ENCODE data around the gene ESRP2. TPM values are rescaled to one million over a fixed set of nuclear protein-coding genes. Genes with fewer than 3 reads are reported as not detected.
A peak's percentile ranks its signal among the peaks of the same experiment; 100 is the strongest.

The ESRP2 gene
- polyA plus RNA-seq, 10 donors, result 0.32 to 10.1 (median 0.79) TPM

DNA sequence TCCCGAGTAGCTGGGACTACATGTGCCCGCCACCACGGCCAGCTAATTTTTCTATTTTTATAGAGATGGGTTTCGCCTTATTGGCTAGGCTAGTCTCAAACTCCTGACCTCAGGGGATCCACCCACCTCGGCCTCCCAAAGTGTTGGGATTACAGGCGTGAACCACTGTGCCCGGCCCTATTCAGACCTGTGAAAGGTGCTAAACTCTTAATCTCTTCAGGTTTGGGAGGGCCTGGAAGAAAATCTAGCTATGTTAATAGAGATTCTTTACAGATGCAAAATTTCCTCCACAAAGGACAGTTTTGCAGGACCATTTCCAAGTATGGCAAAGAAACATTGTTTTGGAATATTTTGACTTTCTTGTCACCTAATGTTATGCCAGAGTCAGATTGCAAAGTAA lies 6.2 kb upstream of the ESRP2 start:
- DNase-seq, result no peak

DNA sequence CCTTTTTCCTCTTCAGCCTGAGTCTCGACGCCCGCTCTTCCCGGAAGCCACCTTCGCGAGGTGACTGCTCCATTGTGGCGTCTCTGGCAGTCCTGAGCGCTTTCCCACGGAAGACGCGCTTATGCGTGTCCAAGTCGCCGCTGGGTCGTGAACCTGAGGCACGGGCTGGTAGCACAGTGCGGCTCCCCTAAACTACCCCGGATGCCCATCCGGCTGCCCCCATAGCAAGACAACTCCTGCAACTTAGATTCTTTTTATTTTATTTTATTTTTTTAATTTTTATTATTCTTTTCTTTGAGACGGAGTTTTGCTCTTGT lies 2.1 kb upstream of the ESRP2 start:
- no peak for DNase-seq

DNA sequence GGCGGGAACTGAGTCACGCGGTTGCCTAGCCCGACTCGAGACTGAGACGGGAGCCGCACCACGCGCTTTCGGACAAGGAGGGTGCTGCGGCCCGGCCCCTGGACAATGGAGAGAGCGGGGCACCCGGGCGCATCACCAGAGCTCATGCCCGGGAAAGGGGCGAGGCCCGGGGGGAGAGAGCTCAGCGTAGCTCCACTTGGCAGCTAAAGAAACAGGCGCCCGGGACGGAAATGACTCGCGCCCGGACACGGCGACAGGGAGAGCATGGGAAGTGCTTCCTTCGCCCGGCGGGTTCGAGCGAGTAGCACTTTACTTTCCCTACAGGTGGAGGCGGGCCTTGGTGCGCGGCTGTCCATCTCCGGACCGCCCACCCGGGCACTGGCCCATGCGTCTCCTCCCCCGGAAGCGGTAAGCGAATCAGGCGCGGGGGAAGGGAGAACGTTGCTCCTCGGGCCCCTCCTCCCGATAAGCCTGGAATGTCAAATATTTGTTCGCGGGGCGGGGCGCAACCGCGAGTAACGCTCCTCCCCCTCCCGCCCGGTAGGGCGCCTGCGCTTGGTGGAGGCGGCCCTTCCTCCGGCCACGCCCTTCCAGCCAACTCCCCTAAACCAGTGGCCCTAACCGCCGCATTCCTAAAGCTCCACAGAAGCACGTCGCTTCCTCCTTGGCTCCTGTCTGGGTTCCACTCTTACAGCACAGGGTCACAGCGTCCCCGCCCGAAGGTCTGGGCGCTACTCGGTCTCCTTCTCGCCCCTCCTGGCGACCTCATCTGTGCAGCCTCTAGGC lies 1.5 kb upstream of the ESRP2 start:
- peak; percentile 97 to 98 (median 98) for DNase-seq

DNA sequence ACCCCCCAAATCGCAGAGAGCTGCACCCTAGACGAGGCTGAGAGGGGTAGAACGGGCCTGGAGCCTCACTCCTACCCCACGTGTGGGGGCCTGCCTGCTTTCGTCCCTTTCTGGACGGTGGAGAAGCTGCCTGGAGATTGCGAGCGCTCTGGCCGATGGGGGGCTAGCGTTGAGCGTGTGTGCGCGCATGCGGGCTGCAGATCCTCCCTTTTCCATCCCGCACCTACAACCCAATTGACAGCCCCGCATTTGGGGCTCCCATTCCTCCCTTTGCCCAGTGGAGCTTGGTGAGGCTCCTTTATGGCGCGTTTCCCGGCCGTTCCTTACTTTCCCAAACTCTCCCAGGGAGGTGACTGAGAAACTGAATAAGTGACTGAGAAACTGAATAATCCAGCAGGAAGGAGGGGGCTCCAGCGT lies 907 bp upstream of the ESRP2 start:
- DNase-seq, result peak in 1 of 3 donors; percentile 71

DNA sequence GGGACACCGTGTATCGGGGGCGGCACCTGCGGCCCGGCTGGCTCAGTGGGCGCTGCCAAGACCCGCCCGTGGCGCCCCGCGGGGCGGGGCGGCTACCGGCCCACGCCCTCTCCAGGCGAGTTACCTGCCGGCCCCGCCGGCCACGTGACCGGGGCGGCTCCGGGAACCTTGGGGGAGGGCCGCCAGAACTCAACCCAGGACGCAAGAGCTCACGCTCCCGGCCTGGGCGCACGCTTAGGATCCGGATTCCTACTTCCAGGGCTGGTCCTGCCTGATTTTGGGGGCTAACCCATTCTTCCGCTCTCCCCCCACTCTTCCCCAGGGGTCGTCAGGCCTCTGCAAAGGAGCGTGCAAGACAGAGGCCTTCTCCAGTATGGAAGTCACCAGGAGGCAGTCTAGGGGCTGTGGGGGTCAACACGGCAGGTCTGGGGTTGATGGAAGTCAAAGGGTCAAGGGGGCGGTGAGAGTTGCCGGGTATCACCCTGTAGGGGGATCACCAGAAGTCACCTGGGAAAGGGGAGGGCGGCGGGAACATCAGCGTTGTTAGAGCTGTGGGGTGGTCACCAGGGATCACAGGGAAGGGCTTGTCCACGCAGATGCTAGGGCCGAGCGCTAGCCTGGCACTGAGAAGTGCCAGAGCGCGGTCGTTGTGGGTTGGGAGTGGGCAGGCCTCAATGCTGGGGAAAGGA lies 354 bp upstream of the ESRP2 start:
- DNase-seq, result peak in 1 of 3 donors; percentile 47

DNA sequence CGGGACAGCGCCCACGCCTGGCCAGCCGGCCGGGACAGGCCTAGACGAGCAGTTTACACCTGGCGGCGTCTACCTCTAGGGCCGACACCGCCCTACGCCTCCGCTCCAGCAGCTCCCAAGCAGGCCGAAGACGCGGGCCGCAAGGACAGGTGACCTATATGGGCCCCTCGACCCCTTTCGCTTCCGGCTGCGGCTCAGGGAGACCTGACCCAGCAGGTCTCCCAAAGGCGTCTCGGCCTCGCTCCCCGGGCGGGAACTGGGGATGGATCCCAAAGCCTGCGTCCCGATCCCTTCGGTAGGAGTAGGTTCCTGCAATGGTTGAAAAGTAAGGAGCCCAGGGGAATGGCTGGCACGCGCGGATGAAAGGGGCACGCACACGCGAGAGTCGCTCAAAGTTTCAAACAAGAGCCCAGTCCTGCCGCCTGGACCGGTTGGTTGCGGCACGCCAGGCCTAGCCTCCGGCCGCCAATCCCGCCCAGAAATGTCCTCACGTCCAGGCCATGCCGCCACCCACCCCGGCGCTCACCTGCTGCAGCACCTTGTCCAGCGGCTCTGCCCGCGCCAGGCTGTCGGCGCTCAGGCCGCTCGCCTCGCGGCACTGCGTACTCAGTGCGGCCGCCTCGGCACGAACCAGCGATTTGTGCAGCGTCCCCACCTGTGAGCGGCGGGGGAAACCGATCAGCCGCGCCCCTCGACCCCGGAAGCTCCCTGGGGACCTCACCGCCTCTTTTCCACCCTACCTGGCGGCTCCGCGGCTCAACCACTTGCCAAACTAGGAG lies 630 bp downstream of the ESRP2 start:
- no peak for DNase-seq

DNA sequence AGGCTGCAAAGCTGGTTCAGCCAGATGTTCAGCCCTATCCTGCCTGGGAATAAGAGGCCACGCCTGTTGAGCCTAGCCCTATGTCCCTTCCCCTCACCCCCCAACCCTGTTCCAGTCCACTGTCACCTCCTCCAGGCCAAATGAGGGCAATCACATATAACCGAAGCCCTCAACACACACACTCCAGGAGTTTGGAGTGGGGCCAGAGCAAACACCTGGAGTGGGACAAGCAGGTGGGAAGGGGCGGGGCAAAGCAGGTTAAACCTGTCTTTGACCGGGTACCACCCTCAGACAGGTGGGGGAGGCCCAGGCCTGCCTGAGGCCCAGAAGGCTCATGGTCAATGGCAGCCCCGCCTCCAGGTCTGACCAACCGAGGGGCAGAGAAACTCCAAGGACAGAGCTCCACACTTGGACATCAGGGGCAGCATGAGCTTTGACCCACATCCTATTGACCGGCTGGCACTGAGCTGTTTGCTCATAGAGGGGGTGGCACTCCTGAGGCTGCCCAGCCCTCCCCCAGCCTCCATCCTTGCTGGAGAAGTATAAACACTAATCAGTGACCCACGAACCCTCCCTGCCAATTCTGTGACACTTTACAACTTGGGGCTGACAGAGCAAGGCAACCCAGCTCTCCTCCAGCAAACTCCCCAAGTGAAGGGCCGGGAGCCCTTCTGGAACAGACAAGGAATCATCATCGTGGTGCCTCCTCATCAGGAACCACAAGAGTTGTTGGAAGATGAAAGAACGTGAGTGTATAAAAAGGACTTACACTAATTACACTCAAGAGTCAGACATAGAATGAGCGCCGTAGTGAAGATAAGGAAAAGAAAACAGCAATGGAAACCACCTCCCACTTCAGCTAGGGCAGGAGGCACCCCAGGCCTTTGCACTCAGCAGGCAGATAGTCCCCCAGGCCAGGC lies 1.5 kb downstream of the ESRP2 start:
- DNase-seq, result peak in 1 of 3 donors; percentile 25

DNA sequence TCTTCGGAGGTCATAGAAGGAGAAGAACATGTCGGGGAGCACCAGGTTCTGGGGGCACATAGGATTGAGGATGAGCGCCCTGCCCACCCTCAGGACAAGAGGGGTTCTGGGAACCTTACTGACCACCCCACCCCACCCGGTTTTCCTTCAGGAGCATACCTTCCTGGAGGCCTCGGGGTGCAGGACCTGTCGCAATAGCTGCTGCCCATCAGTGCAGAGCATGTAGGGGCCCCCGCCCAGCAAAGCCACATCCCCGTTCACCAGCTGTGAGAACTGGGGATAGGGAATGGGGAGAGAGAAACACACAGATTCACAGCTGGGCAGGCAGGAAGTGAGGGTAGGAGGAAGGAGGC lies 2.1 kb downstream of the ESRP2 start:
- DNase-seq, result peak in 1 of 3 donors; percentile 20

DNA sequence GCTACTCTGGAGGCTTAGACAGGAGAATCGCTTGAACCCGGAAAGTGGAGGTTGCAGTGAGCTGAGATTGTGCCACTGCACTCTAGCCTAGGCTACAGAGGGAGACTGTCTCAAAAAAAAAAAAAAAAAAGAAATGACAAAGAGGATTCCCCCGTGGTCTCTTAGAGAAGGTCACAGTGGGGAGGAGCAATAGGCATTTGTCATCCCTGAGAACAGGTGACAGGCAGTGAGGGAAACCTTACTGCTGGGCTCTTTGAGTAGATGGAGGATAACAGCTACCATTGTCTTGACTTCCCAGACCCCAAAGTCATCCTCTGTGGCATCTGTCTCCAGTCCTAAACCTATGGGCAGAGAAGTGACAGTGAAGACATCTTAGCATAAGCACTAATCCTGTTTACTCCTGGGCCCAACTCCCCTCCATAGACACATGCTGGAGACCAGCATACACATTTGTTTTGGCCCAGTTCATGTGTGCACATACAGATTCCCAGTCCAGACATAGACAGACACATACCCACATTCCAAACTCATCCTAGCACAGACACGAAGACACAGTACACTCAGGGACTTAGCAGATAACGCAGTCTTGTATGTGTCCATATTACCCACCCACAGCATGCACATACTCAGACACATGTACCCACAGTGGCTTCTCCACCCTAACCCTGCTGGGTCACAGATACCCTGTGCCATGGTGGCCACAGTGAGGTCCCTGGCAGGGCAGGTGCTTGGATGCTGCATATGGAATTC lies 2.7 kb downstream of the ESRP2 start:
- peak in 1 of 3 donors; percentile 12 for DNase-seq

DNA sequence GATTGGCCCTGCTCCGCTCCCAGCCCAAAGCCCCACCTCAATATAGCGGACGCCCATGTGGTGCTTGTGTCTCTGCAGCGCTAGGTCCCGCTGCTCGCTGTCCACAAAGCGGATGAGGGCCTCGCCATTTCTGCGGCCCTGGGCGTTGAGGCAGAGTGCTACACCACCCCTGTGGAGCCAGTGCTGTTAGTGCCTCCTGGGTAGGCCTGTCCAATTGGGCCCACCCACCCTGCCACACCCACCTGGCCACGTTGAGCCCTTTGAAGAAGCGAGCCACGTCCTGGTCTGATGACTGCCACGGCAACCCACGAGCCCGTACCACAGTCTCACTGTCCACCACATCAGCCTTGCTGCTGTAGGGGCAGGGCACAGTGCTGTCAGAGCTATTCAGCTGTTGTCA lies 3.6 kb downstream of the ESRP2 start:
- peak in 1 of 3 donors; percentile 7 for DNase-seq

DNA sequence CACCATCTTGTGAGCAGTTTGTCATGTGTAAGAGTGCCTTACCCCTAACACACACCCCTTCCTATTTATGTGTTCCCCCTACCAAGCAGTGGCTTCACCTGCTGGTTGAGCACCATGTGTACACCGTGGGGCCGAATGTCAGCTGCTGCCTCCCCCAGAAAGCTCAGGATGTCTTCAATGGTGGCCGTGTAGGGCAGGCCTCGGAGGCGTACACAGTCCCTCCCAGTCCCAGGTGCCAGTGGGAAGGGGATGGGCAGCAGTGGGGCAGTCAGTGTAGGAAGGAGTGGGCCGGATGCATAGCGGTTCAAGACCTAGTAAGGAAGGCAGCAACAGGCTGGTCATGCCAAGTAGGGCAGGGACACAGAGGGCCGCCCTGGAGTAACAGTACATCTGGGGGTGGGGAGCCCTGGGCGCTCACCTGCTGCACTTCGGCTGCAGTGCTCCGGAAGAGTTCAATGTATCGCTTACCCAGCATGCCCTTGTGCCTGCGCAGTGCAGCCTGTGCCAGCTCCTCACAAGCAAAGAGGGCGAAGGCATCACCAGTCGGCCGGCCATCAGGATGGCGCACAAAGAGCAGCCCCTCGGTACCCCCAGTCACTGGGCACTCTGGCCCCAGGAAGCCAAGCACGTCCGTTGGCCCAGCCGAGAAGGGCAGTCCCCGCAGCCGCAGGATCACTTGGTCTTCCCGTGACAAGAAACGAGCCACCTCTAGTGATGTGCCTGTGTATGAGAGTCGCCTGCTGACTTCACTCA lies 4.4 kb downstream of the ESRP2 start:
- no peak for DNase-seq

DNA sequence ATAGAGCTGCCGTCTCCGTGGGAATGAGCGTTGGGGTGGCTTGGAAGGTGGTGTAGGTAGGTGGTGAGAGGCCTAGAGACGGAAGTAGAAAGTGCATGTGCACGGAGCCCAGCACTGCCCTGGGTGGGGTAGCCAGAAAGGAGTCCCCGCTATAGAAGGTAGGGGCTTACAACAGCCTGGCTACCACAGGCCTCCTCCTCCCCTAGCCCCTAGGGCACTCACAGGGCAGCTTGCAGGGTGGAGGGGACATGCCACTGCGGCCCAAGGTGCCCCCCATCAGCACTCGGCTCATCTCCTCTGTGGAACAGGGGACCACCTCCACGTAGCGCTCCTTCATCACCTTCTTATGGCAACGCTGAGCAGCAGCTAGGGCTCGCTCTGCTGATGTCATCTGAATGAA lies 5.0 kb downstream of the ESRP2 start:
- no peak for DNase-seq

DNA sequence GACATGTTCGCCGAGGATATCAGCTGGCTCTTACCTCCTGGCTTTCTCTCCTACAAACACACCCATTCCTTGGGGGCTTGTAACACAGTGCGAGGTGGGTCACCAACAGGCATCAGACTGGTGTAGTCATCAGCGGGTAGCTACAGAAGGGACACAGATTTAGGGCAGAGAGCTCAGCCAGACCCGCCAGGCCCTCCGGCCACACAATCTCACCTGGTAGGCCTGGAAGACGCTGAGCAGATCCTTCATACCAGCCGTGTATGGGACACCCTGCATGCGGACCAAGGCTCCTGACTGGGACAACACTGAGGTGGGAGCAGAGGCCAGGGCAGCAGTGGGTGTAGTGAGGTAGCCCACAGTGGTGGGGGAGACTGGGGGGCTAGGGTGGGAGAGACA lies 5.8 kb downstream of the ESRP2 start:
- DNase-seq, result no peak

DNA sequence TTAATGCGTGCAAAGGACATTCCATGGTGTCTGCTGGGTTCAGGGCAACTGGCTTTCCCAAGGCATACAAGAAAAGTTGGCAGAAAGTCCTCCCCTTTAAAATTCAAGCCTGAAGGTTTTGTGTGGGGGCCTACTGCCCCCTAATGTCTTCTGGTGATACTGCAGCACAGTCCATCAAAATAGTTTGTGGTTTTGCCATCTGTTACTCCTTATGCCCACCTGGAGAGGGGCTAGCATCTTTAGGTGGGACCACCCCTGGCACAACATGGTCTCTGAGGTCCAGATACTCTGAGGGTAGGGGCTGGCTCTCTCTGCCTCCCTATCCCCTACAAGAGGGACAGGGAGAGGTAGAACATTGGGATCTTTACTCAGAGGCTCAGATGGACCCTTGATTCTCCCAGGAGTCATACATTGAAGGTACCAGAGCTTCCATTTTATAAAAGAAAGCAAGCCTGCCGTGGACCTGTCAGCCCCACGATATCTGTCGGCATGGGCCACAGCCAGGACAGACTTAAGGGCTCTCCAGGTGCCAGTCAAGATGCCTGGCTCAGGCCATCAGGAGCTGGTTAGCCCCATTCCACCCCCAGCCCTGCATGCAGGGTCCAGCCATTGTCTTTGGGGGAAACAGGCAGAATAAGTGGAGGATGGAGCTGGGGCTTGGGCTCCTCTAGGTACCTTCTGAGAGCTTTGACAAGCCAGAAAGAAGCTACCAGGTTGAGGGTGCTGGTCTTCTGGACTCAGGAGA lies 6.3 kb downstream of the ESRP2 start:
- peak; percentile 54 to 75 (median 67) for DNase-seq

DNA sequence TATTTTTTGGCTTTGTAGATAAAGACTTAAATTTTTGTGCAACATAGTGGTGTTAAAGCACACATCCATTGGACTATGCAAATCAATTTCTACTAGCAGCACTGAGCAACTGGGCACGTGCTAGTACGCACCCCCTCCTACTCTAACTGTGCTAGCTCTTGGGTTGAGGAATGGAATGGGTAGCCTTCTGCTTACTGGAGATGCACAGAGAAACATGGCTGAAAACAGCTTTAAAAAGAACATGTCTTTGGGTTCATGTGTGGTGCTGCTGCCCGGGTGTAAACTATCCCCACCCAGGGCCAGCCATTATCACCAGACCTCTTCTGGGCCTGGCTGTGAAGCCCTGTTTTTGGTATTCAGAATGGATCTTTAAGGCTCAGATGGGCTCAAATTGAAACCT lies 7.3 kb downstream of the ESRP2 start:
- DNase-seq, result no peak

DNA sequence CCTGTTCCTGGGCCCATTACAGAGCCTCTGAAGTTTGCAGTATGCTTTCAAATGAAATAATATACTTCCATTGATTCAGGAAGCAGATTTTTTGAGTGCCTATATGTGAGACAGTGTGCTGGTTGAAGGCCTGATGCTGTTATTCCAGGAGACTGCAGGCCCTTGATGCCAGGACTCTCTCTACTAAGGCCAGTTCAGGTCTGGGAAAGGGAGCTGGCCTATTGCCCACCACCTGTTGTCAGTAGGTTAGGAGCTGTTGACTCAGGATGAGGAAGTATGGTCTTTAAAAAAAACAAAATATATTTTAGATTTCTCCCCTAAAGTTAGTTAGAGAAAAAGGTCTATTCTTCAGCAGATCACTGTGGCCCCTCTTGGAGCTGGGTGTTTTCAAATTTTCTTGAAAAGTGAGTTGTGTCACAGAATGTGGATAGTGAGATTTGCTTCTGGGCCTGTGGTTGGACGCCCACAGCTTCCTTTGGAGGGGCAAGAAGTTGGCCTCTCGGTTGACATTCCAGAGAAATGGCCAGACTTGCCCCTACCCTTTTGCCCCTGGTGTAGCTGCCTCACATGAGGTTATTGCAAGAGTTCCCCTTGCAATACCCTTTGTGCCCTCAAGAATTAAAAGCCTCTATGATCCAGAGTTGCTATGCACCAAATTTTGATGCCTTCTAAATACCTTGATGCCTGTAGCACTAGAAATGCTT lies 7.9 kb downstream of the ESRP2 start:
- peak in 1 of 3 donors; percentile 17 for DNase-seq

DNA sequence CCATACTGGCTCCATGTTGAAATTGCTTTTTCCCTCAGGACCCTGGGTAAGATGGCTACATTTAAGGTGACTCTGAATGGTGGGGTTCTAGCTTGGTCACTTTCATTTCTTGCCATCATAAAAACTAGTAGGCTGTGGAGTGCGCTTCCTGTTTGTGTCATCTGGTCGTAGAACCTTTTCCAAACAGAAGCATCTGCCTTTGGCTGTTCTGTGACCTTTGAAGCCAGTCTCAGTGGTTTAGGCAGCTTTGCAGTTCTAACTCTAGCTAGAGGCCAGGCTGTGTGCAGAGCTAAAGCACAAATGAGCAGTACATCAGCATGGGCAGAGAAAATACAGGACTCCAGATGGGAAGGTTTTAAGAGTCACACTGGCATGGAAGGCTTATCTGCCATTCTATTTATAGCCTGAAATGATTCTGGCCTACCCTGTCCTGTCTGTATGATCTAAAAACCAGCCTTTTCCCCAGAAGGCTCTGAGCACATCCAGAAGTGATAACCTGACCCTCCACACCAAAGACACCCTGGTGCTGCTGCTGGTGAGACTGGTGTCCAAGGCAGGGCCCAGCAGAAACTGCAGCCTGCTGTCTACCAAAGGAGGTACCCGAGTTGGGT lies 8.6 kb downstream of the ESRP2 start:
- DNase-seq, result no peak

DNA sequence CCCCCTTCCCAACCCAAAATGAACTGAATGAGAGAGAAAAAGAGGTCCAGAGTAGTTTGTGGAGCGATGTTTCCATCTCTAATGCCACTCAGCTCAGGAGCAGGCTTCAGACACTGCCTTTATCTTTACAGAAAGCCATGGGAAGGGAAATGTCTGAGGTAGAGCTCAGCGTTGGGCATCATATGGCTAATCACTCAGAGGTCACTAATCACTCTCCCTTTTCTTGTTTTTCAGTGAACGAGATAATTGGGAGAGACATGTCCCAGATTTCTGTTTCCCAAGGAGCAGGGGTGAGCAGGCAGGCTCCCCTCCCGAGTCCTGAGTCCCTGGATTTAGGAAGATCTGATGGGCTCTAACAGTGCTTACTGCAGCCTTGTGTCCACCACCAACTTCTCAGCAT lies 9.8 kb downstream of the ESRP2 start:
- no peak for DNase-seq

All from muscle of back (tissue), 11 donors.